SK-N-SH (cell line): ENCODE results near the gene PREPL. TPM values are rescaled to one million over a fixed set of nuclear protein-coding genes. Genes with fewer than 3 reads are reported as not detected.
A peak's percentile ranks its signal among the peaks of the same experiment; 100 is the strongest.

Source experiments
- CTCF ChIA-PET: fragments of 300-600, 350-600 bp; formaldehyde crosslinking; extraction: SDS; loops from one replicate; lab custom pipeline; 2021; lab: Yijun Ruan, JAX
- POLR2A ChIA-PET: fragments of 350-600 bp; sonication (Branson Sonifier 250); formaldehyde crosslinking; extraction: SDS; loops from one replicate; lab custom pipeline; 2020; ENCODE audit warnings: antibody characterized with exemption, inconsistent platforms; lab: Yijun Ruan, JAX
- DNase-seq: peaks from one replicate; pipeline ENCODE4 v3.0.0; 2012
- H2AFZ ChIP-seq: fragments of 200-600 bp; sonication (generic); 2 replicates; pipeline ENCODE4 v1.8.1; 2016; ENCODE audit warnings: antibody characterized with exemption, mild to moderate bottlenecking, low read depth
- H3F3A ChIP-seq: fragments of 200-600 bp; sonication (generic); replicated peaks from 2 replicates; pipeline ENCODE3; 2016; ENCODE audit warnings: antibody characterized with exemption, mild to moderate bottlenecking; ENCODE audit not compliant: insufficient read depth
- H3K27ac ChIP-seq, 2 experiments: fragments of 200-500 bp in 1 of 2; fragments of 200-600 bp in 1 of 2; sonication (Bioruptor generic) in 1 of 2; sonication (generic), shearing (Covaris generic) in 1 of 2; 2 replicates each; pipeline versions ENCODE4 v1.5.1 to v1.6.1; 2014 to 2016; ENCODE audit warnings: low read depth in 2 of 2, inconsistent platforms in 1 of 2, low read length in 1 of 2, mild to moderate bottlenecking in 1 of 2, mixed read lengths in 1 of 2
- H3K27me3 ChIP-seq: fragments of 200-600 bp; sonication (generic), shearing (Covaris generic); 2 replicates; pipeline ENCODE4 v1.6.1; 2016; ENCODE audit warnings: mixed run types; ENCODE audit not compliant: insufficient read depth
- H3K36me3 ChIP-seq, 2 experiments: fragments of 200-500 bp in 1 of 2; fragments of 200-600 bp in 1 of 2; sonication (Bioruptor generic) in 1 of 2; sonication (generic) in 1 of 2; replicated peaks in 1 of 2; 2 replicates each; pipeline versions ENCODE3 to v1.5.1; 2014 to 2016; ENCODE audit warnings: low read length in 1 of 2, mild to moderate bottlenecking in 1 of 2; ENCODE audit not compliant: insufficient read depth in 2 of 2, control insufficient read depth in 1 of 2
- H3K4me1 ChIP-seq, 2 experiments: fragments of 200-500 bp in 1 of 2; fragments of 200-600 bp in 1 of 2; sonication (Bioruptor generic) in 1 of 2; sonication (generic), shearing (Covaris generic) in 1 of 2; 2 replicates each; pipeline versions ENCODE4 v1.5.1 to v1.6.1; 2014 to 2016; ENCODE audit warnings: low read depth in 1 of 2, low read length in 1 of 2, mixed run types in 1 of 2; ENCODE audit not compliant: insufficient read depth in 2 of 2, control insufficient read depth in 1 of 2
- H3K4me2 ChIP-seq: fragments of 200-600 bp; sonication (generic), shearing (Covaris generic); 2 replicates; pipeline ENCODE4 v1.6.1; 2017; ENCODE audit warnings: mixed run types
- H3K4me3 ChIP-seq, 2 experiments: fragments of 200-500 bp in 1 of 2; fragments of 200-600 bp in 1 of 2; sonication (Bioruptor generic) in 1 of 2; sonication (generic), shearing (Covaris generic) in 1 of 2; 2 replicates each; pipeline versions ENCODE4 v1.5.1 to v1.8.1; 2014 to 2016; ENCODE audit warnings: low read depth in 2 of 2, inconsistent platforms in 1 of 2, low read length in 1 of 2, mild to moderate bottlenecking in 1 of 2, mixed read lengths in 1 of 2, moderate library complexity in 1 of 2
- H3K79me2 ChIP-seq: fragments of 200-600 bp; sonication (generic); 2 replicates; pipeline ENCODE4 v1.8.1; 2017; ENCODE audit warnings: mild to moderate bottlenecking; ENCODE audit not compliant: insufficient read depth
- H3K9ac ChIP-seq: fragments of 200-600 bp; sonication (generic); 2 replicates; pipeline ENCODE4 v1.6.1; 2017; ENCODE audit warnings: mixed run types
- H3K9me2 ChIP-seq: fragments of 200-600 bp; sonication (generic); 2 replicates; pipeline ENCODE4 v1.6.1; 2017; ENCODE audit warnings: mixed run types
- H3K9me3 ChIP-seq: fragments of 200-600 bp; sonication (generic); 2 replicates; pipeline ENCODE4 v1.6.1; 2017; ENCODE audit warnings: mixed run types, mild to moderate bottlenecking, moderate library complexity
- H4K20me1 ChIP-seq: fragments of 200-600 bp; sonication (generic); 2 replicates; pipeline ENCODE4 v1.6.1; 2017; ENCODE audit warnings: mild to moderate bottlenecking, mixed run types; ENCODE audit not compliant: insufficient read depth
- CTCF ChIP-seq: fragments of 200-600 bp; sonication (generic); IDR thresholded peaks from 2 replicates; pipeline ENCODE4 v1.6.1; 2017; ENCODE audit warnings: antibody characterized with exemption, mild to moderate bottlenecking, moderate library complexity
- ELF1 ChIP-seq: IDR thresholded peaks from 2 replicates; pipeline ENCODE4 v1.4.0; 2012
- EP300 ChIP-seq, 2 experiments: IDR thresholded peaks; 2 replicates each; pipeline versions ENCODE4 v1.4.0 to v1.6.1; 2012; ENCODE audit warnings: borderline replicate concordance in 1 of 2, low read depth in 1 of 2, low read length in 1 of 2
- EZH2phosphoT487 ChIP-seq: fragments of 200-600 bp; sonication (generic); IDR thresholded peaks from 2 replicates; pipeline ENCODE4 v1.6.1; 2017; ENCODE audit warnings: low read depth, mixed run types, mild to moderate bottlenecking, antibody characterized with exemption, moderate library complexity, borderline replicate concordance
- FOSL2 ChIP-seq: IDR thresholded peaks from 2 replicates; pipeline ENCODE4 v1.4.0; 2012; ENCODE audit warnings: low read depth, mild to moderate bottlenecking, moderate library complexity, borderline replicate concordance
- FOXJ3 ChIP-seq: sonication (generic); formaldehyde crosslinking; IDR thresholded peaks from 2 replicates; pipeline ENCODE4 v1.5.1; 2020; ENCODE audit warnings: mild to moderate bottlenecking, missing genetic modification reagents
- FOXM1 ChIP-seq: IDR thresholded peaks from 2 replicates; pipeline ENCODE4 v1.4.0; 2012; ENCODE audit warnings: low read depth, mild to moderate bottlenecking
- GABPA ChIP-seq: IDR thresholded peaks from 2 replicates; pipeline ENCODE4 v1.4.0; 2012; ENCODE audit warnings: low read depth, mild to moderate bottlenecking
- GATA2 ChIP-seq: sonication (generic); formaldehyde crosslinking; IDR thresholded peaks from 2 replicates; pipeline ENCODE4 v1.5.0; 2020; ENCODE audit warnings: mild to moderate bottlenecking, missing genetic modification reagents
- NFIC ChIP-seq: IDR thresholded peaks from 2 replicates; pipeline ENCODE4 v1.4.0; 2012; ENCODE audit warnings: borderline replicate concordance
- NRF1 ChIP-seq: IDR thresholded peaks from 2 replicates; pipeline ENCODE4 v1.6.1; 2012; ENCODE audit warnings: low read depth, mild to moderate bottlenecking, low read length
- PBX3 ChIP-seq: IDR thresholded peaks from 2 replicates; pipeline ENCODE4; 2012
- POLR2AphosphoS5 ChIP-seq: IDR thresholded peaks from 2 replicates; pipeline ENCODE4 v1.6.1; 2012; ENCODE audit warnings: low read depth, low read length
- RAD21 ChIP-seq: IDR thresholded peaks from 2 replicates; pipeline ENCODE4 v1.6.1; 2012; ENCODE audit warnings: mild to moderate bottlenecking, low read length
- RCOR1 ChIP-seq: fragments of 150-350 bp; IDR thresholded peaks from 2 replicates; pipeline ENCODE4 v1.6.1; 2017; ENCODE audit warnings: antibody characterized with exemption, low read length
- RXRA ChIP-seq: IDR thresholded peaks from 2 replicates; pipeline ENCODE4 v1.4.0; 2012; ENCODE audit warnings: low read depth, mild to moderate bottlenecking, borderline replicate concordance
- SIN3A ChIP-seq: IDR thresholded peaks from 2 replicates; pipeline ENCODE4 v1.6.1; 2012; ENCODE audit warnings: low read depth, mild to moderate bottlenecking, low read length, moderate library complexity, borderline replicate concordance
- SMC3 ChIP-seq: IDR thresholded peaks from 2 replicates; pipeline ENCODE4 v1.6.1; 2012; ENCODE audit warnings: low read depth, low read length, improper control_type of control experiment
- TAF1 ChIP-seq: IDR thresholded peaks from 2 replicates; pipeline ENCODE4 v1.6.1; 2012; ENCODE audit warnings: low read depth, mild to moderate bottlenecking, low read length, moderate library complexity, borderline replicate concordance
- TCF12 ChIP-seq: IDR thresholded peaks from 2 replicates; pipeline ENCODE4 v1.4.0; 2012
- TEAD4 ChIP-seq: IDR thresholded peaks from 2 replicates; pipeline ENCODE4 v1.4.0; 2012; ENCODE audit warnings: mild to moderate bottlenecking, borderline replicate concordance; ENCODE audit not compliant: insufficient read depth
- YY1 ChIP-seq: IDR thresholded peaks from 2 replicates; pipeline ENCODE4 v1.4.0; 2012; ENCODE audit warnings: low read depth, mild to moderate bottlenecking
- ZBTB33 ChIP-seq: IDR thresholded peaks from 2 replicates; pipeline ENCODE4 v1.4.0; 2012; ENCODE audit warnings: low read depth, borderline replicate concordance
- WGBS: methylation state at CpG from one replicate; pipeline ENCODE4 v1.1.6; 2017; ENCODE audit warnings: low lambda C conversion rate; 5-methylcytosine and 5-hydroxymethylcytosine counted together
- polyA plus RNA-seq, 3 experiments: library from polyadenylated mRNA; depleted of rRNA; stranded (reverse); fragments of >200 nt; gene quantifications; 2 replicates each; pipeline ENCODE4 v1.2.3, GENCODE V29; 2012
- TF ChIP-seq, protein P1 (sequence below): IDR thresholded peaks from 2 replicates; pipeline ENCODE4 v1.4.0; 2012; ENCODE audit warnings: low read depth
- TF ChIP-seq, protein P2 (sequence below): fragments of 150-350 bp; IDR thresholded peaks from 2 replicates; pipeline ENCODE4 v1.6.1; 2016; ENCODE audit warnings: mild to moderate bottlenecking, low read depth, low read length

PREPL gene
- polyA plus RNA-seq (2012; rRNA removed), result 22.6 and 32.8 TPM in 2 replicates
- 35.2 and 40.2 TPM in 2 replicates for polyA plus RNA-seq (2012; cell fraction: cytosol; rRNA removed)
- polyA plus RNA-seq (2012; cell fraction: nucleus; rRNA removed), result 17.4 and 45.0 TPM in 2 replicates

- Histone ChIP-seq H3K4me1 (peaks cover 9 to 10% of the 10 kb centered on the region in 2 experiments; a peak in 2 of 4 replicates), H3K27me3 (no peaks in the 10 kb centered on the region), H3K9ac (peak within 1 kb of the TSS; percentile 80), H3K4me2 (peak within 1 kb of the TSS; percentile 87), H4K20me1 (peaks cover 3% of the 10 kb centered on the region; the same call in 1 of the 2 replicates), H3K4me3 (peak within 1 kb of the TSS; percentile 89 to 91), H3F3A (peaks cover 22% of the 10 kb centered on the region), H3K36me3 (peaks cover 0 to 4% of the 10 kb centered on the region in 2 experiments), H3K79me2 (peaks cover 27% of the 10 kb centered on the region), H2AFZ (peak within 1 kb of the TSS; percentile 97), H3K27ac (peak within 1 kb of the TSS; percentile 95 to 99), H3K9me3 (no peaks in the 10 kb centered on the region), H3K9me2 (no peaks in the 10 kb centered on the region)
- peak; percentile 99 for DNase-seq
- ChIA-PET POLR2A (interaction anchor here (0.8 to 1.4 kb wide), 6 partner anchors 9 to 694 kb away, joined by 3 to 4 read pairs (median 4); no protein-coding TSS in a partner anchor), CTCF (interaction anchor here (0.7 to 4.3 kb wide), 18 partner anchors 9 to 620 kb away, joined by 3 to 22 read pairs (median 5); no protein-coding TSS in a partner anchor)
- WGBS, result under 1% methylated on average over 41 of the region's 57 CpGs
- TF ChIP-seq FOSL2 (no peak), NRF1 (peak; percentile 59; the same call in 1 of the 2 replicates), ZBTB33 (no peak), GABPA (peak; percentile 60), SMC3 (no peak), TAF1 (peak; percentile 75; the same call in 1 of the 2 replicates), NFIC (no peak), FOXM1 (no peak), EP300 (IDR thresholded peaks at IDR 0.05; ENCODE audit: borderline replicate concordance in 1 of 2, low read depth in 1 of 2, low read length in 1 of 2) (no peak; a peak in 1 of 4 replicates), RXRA (no peak), FOXJ3 (CRISPR knock-in tag) (no peak), RAD21 (0 out of 2 replicates have a peak, but pooled peaks have one; percentile 19), SIN3A (peak; percentile 88), CTCF (0 out of 2 replicates have a peak, but pooled peaks have one; percentile 7), GATA2 (CRISPR knock-in tag) (no peak; the same call in 1 of the 2 replicates), ELF1 (peak; percentile 83), YY1 (peak; percentile 100), RCOR1 (0 out of 2 replicates have a peak, but pooled peaks have one; percentile 21), TCF12 (no peak), EZH2phosphoT487 (no peak), PBX3 (peak; percentile 52), POLR2AphosphoS5 (peak; percentile 93), TEAD4 (no peak)
- TF ChIP-seq, protein P1, sequence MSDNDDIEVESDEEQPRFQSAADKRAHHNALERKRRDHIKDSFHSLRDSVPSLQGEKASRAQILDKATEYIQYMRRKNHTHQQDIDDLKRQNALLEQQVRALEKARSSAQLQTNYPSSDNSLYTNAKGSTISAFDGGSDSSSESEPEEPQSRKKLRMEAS, result peak; percentile 96
- TF ChIP-seq, protein P2, sequence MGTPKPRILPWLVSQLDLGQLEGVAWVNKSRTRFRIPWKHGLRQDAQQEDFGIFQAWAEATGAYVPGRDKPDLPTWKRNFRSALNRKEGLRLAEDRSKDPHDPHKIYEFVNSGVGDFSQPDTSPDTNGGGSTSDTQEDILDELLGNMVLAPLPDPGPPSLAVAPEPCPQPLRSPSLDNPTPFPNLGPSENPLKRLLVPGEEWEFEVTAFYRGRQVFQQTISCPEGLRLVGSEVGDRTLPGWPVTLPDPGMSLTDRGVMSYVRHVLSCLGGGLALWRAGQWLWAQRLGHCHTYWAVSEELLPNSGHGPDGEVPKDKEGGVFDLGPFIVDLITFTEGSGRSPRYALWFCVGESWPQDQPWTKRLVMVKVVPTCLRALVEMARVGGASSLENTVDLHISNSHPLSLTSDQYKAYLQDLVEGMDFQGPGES, result no peak
Observed at GRCh38 chr2:44361330-44362206, at the start of gene PREPL, which contains the start of gene CAMKMT. TSS of gene PREPL (minus strand) at chr2:44361494. CDS start at chr2:44346342, 15,152 bp downstream. TSS of gene CAMKMT (plus strand) at chr2:44361947.
